Measurements from ENCODE around the gene ZNF746. TPM values are rescaled to one million over a fixed set of nuclear protein-coding genes. Genes with fewer than 3 reads are reported as not detected.

Gene ZNF746
- total RNA-seq, 4 donors from 2014 or later: 17.3 to 28.1 (median 23.4) TPM

GRCh38 chr7:149430192-149430591 lies 67.4 kb downstream of the ZNF746 start:
- H3K4me1 ChIP-seq: no peaks in the 10 kb centered on the region
- no peak overlapping the region for H3K27ac ChIP-seq
- no peak for DNase-seq
- TF ChIP-seq, protein P1, sequence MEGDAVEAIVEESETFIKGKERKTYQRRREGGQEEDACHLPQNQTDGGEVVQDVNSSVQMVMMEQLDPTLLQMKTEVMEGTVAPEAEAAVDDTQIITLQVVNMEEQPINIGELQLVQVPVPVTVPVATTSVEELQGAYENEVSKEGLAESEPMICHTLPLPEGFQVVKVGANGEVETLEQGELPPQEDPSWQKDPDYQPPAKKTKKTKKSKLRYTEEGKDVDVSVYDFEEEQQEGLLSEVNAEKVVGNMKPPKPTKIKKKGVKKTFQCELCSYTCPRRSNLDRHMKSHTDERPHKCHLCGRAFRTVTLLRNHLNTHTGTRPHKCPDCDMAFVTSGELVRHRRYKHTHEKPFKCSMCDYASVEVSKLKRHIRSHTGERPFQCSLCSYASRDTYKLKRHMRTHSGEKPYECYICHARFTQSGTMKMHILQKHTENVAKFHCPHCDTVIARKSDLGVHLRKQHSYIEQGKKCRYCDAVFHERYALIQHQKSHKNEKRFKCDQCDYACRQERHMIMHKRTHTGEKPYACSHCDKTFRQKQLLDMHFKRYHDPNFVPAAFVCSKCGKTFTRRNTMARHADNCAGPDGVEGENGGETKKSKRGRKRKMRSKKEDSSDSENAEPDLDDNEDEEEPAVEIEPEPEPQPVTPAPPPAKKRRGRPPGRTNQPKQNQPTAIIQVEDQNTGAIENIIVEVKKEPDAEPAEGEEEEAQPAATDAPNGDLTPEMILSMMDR (IDR thresholded peaks at IDR 0.05): no peak
- TF ChIP-seq POLR2A (IDR thresholded peaks at IDR 0.05): no peak
- no peaks in the 10 kb centered on the region for H3K9me3 ChIP-seq
- no peak overlapping the region for H3K4me3 ChIP-seq
- peaks cover 0 to 38% (median 0%) of the 10 kb centered on the region in 3 donors for H3K36me3 ChIP-seq
- H3K27me3 ChIP-seq: no peaks in the 10 kb centered on the region

- TF ChIP-seq, protein P1 (IDR thresholded peaks at IDR 0.05): no peak
- no peak for TF ChIP-seq POLR2A (IDR thresholded peaks at IDR 0.05)
These were observed 69.7 kb downstream of the ZNF746 start for GRCh38 chr7:149427893-149428292.

DNA sequence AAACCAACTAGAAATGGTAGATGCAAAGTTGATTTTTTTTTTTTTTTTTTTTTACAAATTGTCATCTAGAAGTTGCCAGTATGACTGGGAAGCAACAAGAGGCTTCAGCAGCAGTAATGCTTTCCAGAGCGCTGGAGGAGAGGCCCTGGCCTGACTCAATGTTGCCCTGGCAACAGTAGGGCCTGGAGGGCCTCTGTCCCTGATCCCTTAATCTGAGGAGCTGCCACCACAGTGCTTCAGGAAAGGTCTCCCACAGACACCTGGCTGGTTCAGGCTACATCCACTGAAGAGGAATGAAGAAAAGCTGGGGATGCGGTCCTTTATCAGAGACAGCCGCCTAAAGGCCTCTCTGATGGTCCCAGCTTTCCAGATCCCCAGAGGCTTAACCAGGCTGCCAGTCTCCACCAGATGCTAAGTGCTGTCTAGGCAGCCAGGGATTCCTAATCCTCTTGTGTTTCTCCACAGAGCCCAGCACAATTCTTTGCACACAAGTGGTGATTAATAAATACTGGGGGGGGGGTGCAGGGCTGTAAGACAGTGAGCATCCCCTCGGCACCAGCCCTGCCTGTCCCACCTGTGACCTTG lies 70.4 kb downstream of the ZNF746 start:
- peaks cover 0 to 10% (median 0%) of the 10 kb centered on the region in 3 donors for H3K36me3 ChIP-seq
- no peak overlapping the region for H3K27ac ChIP-seq
- no peak for DNase-seq
- no peaks in the 10 kb centered on the region for H3K9me3 ChIP-seq
- peaks cover 0 to 6% (median 2%) of the 10 kb centered on the region in 4 donors for H3K4me1 ChIP-seq
- no peak overlapping the region for H3K4me3 ChIP-seq
- TF ChIP-seq, protein P1 (IDR thresholded peaks at IDR 0.05): no peak
- TF ChIP-seq POLR2A (IDR thresholded peaks at IDR 0.05): no peak
- no peaks in the 10 kb centered on the region for H3K27me3 ChIP-seq

More at GRCh38 chr7:149427893-149428292, 69.7 kb downstream of the ZNF746 start:
- H3K36me3 ChIP-seq: peaks cover 0 to 17% (median 0%) of the 10 kb centered on the region in 3 donors
- no peak for DNase-seq
- no peak overlapping the region for H3K4me3 ChIP-seq
- peaks cover 0 to 4% (median 1%) of the 10 kb centered on the region in 4 donors for H3K4me1 ChIP-seq
- no peaks in the 10 kb centered on the region for H3K9me3 ChIP-seq
- H3K27ac ChIP-seq: no peak overlapping the region
- no peaks in the 10 kb centered on the region for H3K27me3 ChIP-seq

- DNase-seq: no peak
- Histone ChIP-seq H3K4me1 (peaks cover 0 to 6% (median 2%) of the 10 kb centered on the region in 4 donors), H3K9me3 (no peaks in the 10 kb centered on the region), H3K4me3 (peak overlapping the region in 2 of 4 donors; percentile 57 to 58), H3K27ac (peak overlapping the region in 2 of 4 donors; percentile 22 to 57), H3K27me3 (no peaks in the 10 kb centered on the region), H3K36me3 (no peaks in the 10 kb centered on the region)
- no peak for TF ChIP-seq POLR2A (IDR thresholded peaks at IDR 0.05)
- TF ChIP-seq, protein P1 (IDR thresholded peaks at IDR 0.05): no peak
These were observed 74.0 kb downstream of the ZNF746 start for GRCh38 chr7:149423449-149424110.

DNA sequence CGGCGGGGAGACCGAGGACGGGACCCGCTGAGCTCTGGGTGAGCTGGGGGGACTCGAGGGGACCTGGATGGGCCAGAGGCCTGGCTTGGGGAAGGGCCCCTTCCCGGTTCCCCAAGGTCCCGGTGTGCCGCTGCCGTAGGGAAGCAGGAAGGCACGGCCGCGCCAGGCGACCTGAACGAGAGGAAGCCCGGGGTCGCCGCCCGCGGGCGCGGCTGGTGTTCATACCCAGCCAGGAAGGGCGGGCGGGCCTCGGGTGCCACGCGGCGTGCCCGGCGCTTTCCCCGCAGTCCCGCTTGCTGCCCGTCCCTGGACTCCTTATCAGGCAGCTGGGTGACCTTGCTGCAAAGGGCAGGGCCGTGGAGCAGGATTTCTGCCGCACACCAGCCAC lies 74.7 kb downstream of the ZNF746 start:
- peak overlapping the region; percentile 43 to 58 (median 58) for H3K4me3 ChIP-seq
- H3K36me3 ChIP-seq: no peaks in the 10 kb centered on the region
- DNase-seq: peak; percentile 50 to 67 (median 55)
- no peaks in the 10 kb centered on the region for H3K9me3 ChIP-seq
- peaks cover 0 to 6% (median 2%) of the 10 kb centered on the region in 4 donors for H3K4me1 ChIP-seq
- no peaks in the 10 kb centered on the region for H3K27me3 ChIP-seq
- TF ChIP-seq, protein P1 (IDR thresholded peaks at IDR 0.05): no peak
- no peak for TF ChIP-seq POLR2A (IDR thresholded peaks at IDR 0.05)
- peak overlapping the region in 3 of 4 donors; percentile 22 to 71 (median 57) for H3K27ac ChIP-seq

Other genes starting within 250 kb of the ZNF746 start
- gene ZNF783, start 235.6 kb downstream of the ZNF746 start, total RNA-seq: 10 to 100 TPM; 10.7 to 86.6 (median 24.9) TPM
- 10 to 100 TPM in 2 of 4 donors, 1 to 10 TPM in 2; 6.5 to 12.4 (median 9.9) TPM for gene ZNF777, start 36.7 kb downstream of the ZNF746 start, total RNA-seq

All from Peyer's patch (tissue), 4 donors.